ENCODE data around the gene MRPS6. TPM values are rescaled to one million over a fixed set of nuclear protein-coding genes. Genes with fewer than 3 reads are reported as not detected.

The MRPS6 gene
- polyA plus RNA-seq, 12 donors: 35.1 to 54.7 (median 42.6) TPM; not detected in 1

- DNase-seq: peak; percentile 13
Measured at GRCh38 chr21:34129901-34130715, 56.7 kb downstream of the MRPS6 start.

GRCh38 chr21:34130716-34130985, 57.3 kb downstream of the MRPS6 start:
- no peak for DNase-seq

- no peak for DNase-seq
Measured at GRCh38 chr21:34131586-34131985, 58.2 kb downstream of the MRPS6 start.

GRCh38 chr21:34132202-34132601, 58.8 kb downstream of the MRPS6 start:
- no peak for DNase-seq

- no peak for DNase-seq
Measured at GRCh38 chr21:34132926-34133325, 59.5 kb downstream of the MRPS6 start.

- no peak for DNase-seq
Measured at GRCh38 chr21:34133392-34133791, 60.0 kb downstream of the MRPS6 start.

GRCh38 chr21:34133802-34134201, 60.4 kb downstream of the MRPS6 start:
- no peak for DNase-seq

- DNase-seq: no peak
Measured at GRCh38 chr21:34135330-34135729, 62.0 kb downstream of the MRPS6 start.

- DNase-seq: no peak
Measured at GRCh38 chr21:34141373-34141772, 68.0 kb downstream of the MRPS6 start.

- DNase-seq: no peak
Measured at GRCh38 chr21:34143685-34144182, 70.4 kb downstream of the MRPS6 start.

- DNase-seq: no peak
Measured at GRCh38 chr21:34144224-34144623, 70.8 kb downstream of the MRPS6 start.

GRCh38 chr21:34147792-34148418, 74.5 kb downstream of the MRPS6 start:
- DNase-seq: no peak

GRCh38 chr21:34148419-34148804, 75.0 kb downstream of the MRPS6 start:
- no peak for DNase-seq

GRCh38 chr21:34148826-34149558, 75.6 kb downstream of the MRPS6 start:
- no peak for DNase-seq

GRCh38 chr21:34152500-34152899, 79.1 kb downstream of the MRPS6 start:
- no peak for DNase-seq

GRCh38 chr21:34154878-34155277, 81.5 kb downstream of the MRPS6 start:
- DNase-seq: no peak

- no peak for DNase-seq
Measured at GRCh38 chr21:34156957-34157356, 83.6 kb downstream of the MRPS6 start.

- no peak for DNase-seq
Measured at GRCh38 chr21:34157521-34157920, 84.1 kb downstream of the MRPS6 start.

GRCh38 chr21:34158866-34159835, 85.8 kb downstream of the MRPS6 start:
- DNase-seq: no peak

GRCh38 chr21:34166468-34166867, 93.1 kb downstream of the MRPS6 start:
- DNase-seq: no peak

- DNase-seq: no peak
Measured at GRCh38 chr21:34170886-34171285, 97.5 kb downstream of the MRPS6 start.

- no peak for DNase-seq
Measured at GRCh38 chr21:34174470-34174869, 101.1 kb downstream of the MRPS6 start.
